ENCODE results near the gene ITGB3.

- TF ChIP-seq, protein P1, sequence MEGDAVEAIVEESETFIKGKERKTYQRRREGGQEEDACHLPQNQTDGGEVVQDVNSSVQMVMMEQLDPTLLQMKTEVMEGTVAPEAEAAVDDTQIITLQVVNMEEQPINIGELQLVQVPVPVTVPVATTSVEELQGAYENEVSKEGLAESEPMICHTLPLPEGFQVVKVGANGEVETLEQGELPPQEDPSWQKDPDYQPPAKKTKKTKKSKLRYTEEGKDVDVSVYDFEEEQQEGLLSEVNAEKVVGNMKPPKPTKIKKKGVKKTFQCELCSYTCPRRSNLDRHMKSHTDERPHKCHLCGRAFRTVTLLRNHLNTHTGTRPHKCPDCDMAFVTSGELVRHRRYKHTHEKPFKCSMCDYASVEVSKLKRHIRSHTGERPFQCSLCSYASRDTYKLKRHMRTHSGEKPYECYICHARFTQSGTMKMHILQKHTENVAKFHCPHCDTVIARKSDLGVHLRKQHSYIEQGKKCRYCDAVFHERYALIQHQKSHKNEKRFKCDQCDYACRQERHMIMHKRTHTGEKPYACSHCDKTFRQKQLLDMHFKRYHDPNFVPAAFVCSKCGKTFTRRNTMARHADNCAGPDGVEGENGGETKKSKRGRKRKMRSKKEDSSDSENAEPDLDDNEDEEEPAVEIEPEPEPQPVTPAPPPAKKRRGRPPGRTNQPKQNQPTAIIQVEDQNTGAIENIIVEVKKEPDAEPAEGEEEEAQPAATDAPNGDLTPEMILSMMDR (IDR thresholded peaks at IDR 0.05; ENCODE audit: low read depth, low read length, poor library complexity, severe bottlenecking): no peak
- no peak for TF ChIP-seq EZH2phosphoT487 (IDR thresholded peaks at IDR 0.05; ENCODE audit: borderline replicate concordance, low read length)
Measured at GRCh38 chr17:47335101-47335936, 81.7 kb downstream of the ITGB3 start.

Measured in DOHH2 (cell line).